Upper lobe of left lung (tissue), 6 donors: ENCODE data around the gene SMIM43. TPM values are rescaled to one million over a fixed set of nuclear protein-coding genes. Genes with fewer than 3 reads are reported as not detected.

ENCODE experiments used
- ATAC-seq, 2 donors: fragments of 200-7000 bp; cut with Tn5 transposase; one replicate each; pipeline ENCODE4 v1.9.1; 2022; ENCODE audit warnings: mild to moderate bottlenecking in 2 of 2, moderate library complexity in 2 of 2; ENCODE audit not compliant: low FRiP score in 2 of 2
- DNase-seq, 2 donors: peaks; one replicate each; pipeline ENCODE4 v3.0.0-alpha.2; 2019 to 2020
- H3K27ac ChIP-seq, 4 donors: fragments of 200-600 bp; sonication (generic); one replicate each; pipeline ENCODE4 v1.5.1; 2016 to 2019
- H3K27me3 ChIP-seq, 4 donors: fragments of 200-600 bp; sonication (generic); one replicate each; pipeline ENCODE4 v1.5.1; 2017 to 2019
- H3K36me3 ChIP-seq, 4 donors: fragments of 200-600 bp; sonication (generic); one replicate each; pipeline ENCODE4 v1.5.1; 2016 to 2019
- H3K4me1 ChIP-seq, 4 donors: fragments of 200-600 bp; sonication (generic); one replicate each; pipeline ENCODE4 v1.5.1; 2018 to 2019
- H3K4me3 ChIP-seq, 4 donors: fragments of 200-600 bp; sonication (generic); one replicate each; pipeline ENCODE4 v1.5.1; 2017 to 2019; ENCODE audit warnings: mild to moderate bottlenecking in 2 of 4, moderate library complexity in 1 of 4
- H3K9me3 ChIP-seq, 4 donors: fragments of 200-600 bp; sonication (generic); one replicate each; pipeline ENCODE4 v1.5.1; 2018 to 2019
- CTCF ChIP-seq, 6 experiments: fragments of 450-650 bp in 4 of 6; fragments of 200-600 bp in 2 of 6; sonication (generic) in 2 of 6; IDR thresholded peaks; one replicate each; pipeline ENCODE4 v1.5.1; 2016 to 2019; ENCODE audit warnings: antibody characterized with exemption in 6 of 6
- EP300 ChIP-seq, 4 donors: sonication (generic); formaldehyde crosslinking; IDR thresholded peaks; one replicate each; pipeline ENCODE4 v1.5.1; 2017; ENCODE audit warnings: antibody characterized with exemption in 4 of 4, control low read depth in 2 of 4
- POLR2A ChIP-seq, 4 donors: fragments of 450-650 bp; IDR thresholded peaks; one replicate each; pipeline ENCODE4 v1.5.1; 2016 to 2017; ENCODE audit warnings: antibody characterized with exemption in 4 of 4, mild to moderate bottlenecking in 2 of 4
- POLR2AphosphoS5 ChIP-seq, 2 donors: sonication (generic); formaldehyde crosslinking; IDR thresholded peaks; one replicate each; pipeline ENCODE4 v1.5.1; 2017; ENCODE audit warnings: antibody characterized with exemption in 2 of 2
- WGBS, 2 donors: methylation state at CpG; one replicate each; pipeline ENCODE4 v1.1.5; 2017 to 2018; 5-methylcytosine and 5-hydroxymethylcytosine counted together
- total RNA-seq, 6 donors: library from RNA; depleted of rRNA in 4 of 6; stranded (reverse); fragments of >200 nt in 4 of 6; gene quantifications; one replicate each; pipeline versions ENCODE4 v1.1.0 to v1.2.1, GENCODE V29; 2016 to 2021
- donor health status: DM: no; HTN: no; CAD: no; lungs with moderate emphysema.
- donor health status: DM: no; HTN: yes; CAD: no; lungs with severe emphysema.

Gene SMIM43
- total RNA-seq, 6 donors from 2014 or later = not detected

DNA sequence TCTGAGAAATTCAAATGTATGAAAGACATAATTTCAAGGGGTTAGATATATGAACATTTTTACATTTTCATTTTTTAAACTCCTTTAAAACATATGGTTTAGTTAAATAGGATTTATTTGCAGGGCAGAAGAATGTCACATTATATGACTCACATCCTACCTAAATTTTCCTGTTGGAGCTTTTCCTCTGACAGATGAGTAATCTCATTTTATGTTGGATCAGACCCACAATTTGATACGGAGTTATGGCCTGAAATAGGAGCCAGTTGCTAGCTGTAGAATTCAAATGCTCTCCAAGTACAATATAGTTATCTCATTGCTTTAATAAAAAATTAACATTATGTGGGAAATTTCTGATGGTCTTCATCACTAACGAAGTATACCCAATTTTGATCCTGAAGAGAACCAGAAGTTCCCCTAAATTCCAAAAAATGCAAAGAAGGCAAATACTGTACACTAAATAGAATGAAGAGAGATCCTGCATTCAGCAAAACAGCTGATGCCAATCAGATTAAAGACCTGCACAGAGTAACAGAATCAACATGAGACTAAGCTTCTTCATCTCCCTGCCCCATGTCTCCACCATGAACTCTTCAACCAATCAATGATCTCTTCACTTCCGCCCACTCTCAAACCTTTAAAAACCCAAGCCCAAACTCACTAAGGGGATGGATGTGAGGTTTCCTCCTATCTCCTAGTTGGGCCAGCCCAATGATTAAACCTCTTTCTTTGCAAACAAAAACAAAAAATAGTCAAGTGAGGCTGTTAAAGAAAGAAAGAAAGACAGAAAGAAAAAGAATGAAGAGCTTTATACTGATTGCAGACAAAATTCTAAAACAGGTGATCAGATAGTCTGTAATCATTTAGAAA, 25.2 kb upstream of the SMIM43 start:
- Histone ChIP-seq H3K27me3 (no peaks in the 10 kb centered on the region), H3K36me3 (no peaks in the 10 kb centered on the region), H3K27ac (no peak overlapping the region), H3K4me1 (peaks cover 0 to 8% (median 2%) of the 10 kb centered on the region in 4 donors), H3K4me3 (no peak overlapping the region), H3K9me3 (no peaks in the 10 kb centered on the region)
- DNase-seq = no peak
- 83 to 87% methylated on average over 3 of the region's 3 CpGs for WGBS, 2 donors
- ATAC-seq = no peak
- TF ChIP-seq POLR2A (IDR thresholded peaks at IDR 0.05) (no peak), CTCF (IDR thresholded peaks at IDR 0.05) (no peak), EP300 (IDR thresholded peaks at IDR 0.05) (no peak), POLR2AphosphoS5 (IDR thresholded peaks at IDR 0.05) (no peak)

DNA sequence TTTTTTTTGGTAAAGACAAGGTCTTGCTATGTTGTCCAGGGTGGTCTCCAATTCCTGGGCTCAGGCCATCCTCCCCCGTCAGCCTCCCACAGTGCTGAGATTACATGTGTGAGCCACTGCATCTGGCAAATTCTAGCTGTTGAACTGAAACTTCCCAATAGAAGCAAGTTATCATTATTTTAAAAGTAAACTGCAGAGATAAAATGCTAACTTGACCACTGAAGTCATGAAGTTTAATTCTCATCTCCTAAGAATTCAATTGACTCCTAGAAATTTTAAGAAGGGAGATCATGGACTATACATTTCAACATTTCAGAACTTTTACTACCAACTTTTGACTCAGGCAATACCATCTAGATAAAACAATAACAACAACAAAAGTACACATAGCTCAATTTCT, 24.5 kb upstream of the SMIM43 start:
- WGBS, 2 donors = 79 to 87% methylated on average over 1 of the region's 1 CpG
- peaks cover 0 to 2% (median under 1%) of the 10 kb centered on the region in 4 donors for H3K4me1 ChIP-seq
- no peak overlapping the region for H3K4me3 ChIP-seq
- H3K9me3 ChIP-seq = peaks cover 0 to under 1% (median 0%) of the 10 kb centered on the region in 4 donors
- ATAC-seq (no peak), DNase-seq (no peak)
- no peak overlapping the region for H3K27ac ChIP-seq
- H3K27me3 ChIP-seq = no peaks in the 10 kb centered on the region
- H3K36me3 ChIP-seq = no peaks in the 10 kb centered on the region
- TF ChIP-seq POLR2AphosphoS5 (IDR thresholded peaks at IDR 0.05) (no peak), EP300 (IDR thresholded peaks at IDR 0.05) (no peak)

GRCh38 chr4:121788896-121789295, 23.9 kb upstream of the SMIM43 start:
- no peaks in the 10 kb centered on the region for H3K27me3 ChIP-seq
- TF ChIP-seq POLR2AphosphoS5 (IDR thresholded peaks at IDR 0.05) = no peak
- TF ChIP-seq CTCF (IDR thresholded peaks at IDR 0.05) = no peak
- no peak for TF ChIP-seq POLR2A (IDR thresholded peaks at IDR 0.05)
- TF ChIP-seq EP300 (IDR thresholded peaks at IDR 0.05) = no peak
- ATAC-seq = no peak
- peaks cover 0 to 4% (median 0%) of the 10 kb centered on the region in 4 donors for H3K9me3 ChIP-seq
- no peaks in the 10 kb centered on the region for H3K36me3 ChIP-seq
- WGBS, 2 donors = 74 to 82% methylated on average over 2 of the region's 2 CpGs
- no peak overlapping the region for H3K4me3 ChIP-seq
- no peaks in the 10 kb centered on the region for H3K4me1 ChIP-seq
- no peak overlapping the region for H3K27ac ChIP-seq
- DNase-seq = no peak

GRCh38 chr4:121786221-121786620, 21.3 kb upstream of the SMIM43 start:
- TF ChIP-seq EP300 (IDR thresholded peaks at IDR 0.05) = no peak
- TF ChIP-seq POLR2A (IDR thresholded peaks at IDR 0.05) = no peak
- TF ChIP-seq CTCF (IDR thresholded peaks at IDR 0.05) = no peak
- TF ChIP-seq POLR2AphosphoS5 (IDR thresholded peaks at IDR 0.05) = no peak
- no peak overlapping the region for H3K4me3 ChIP-seq
- H3K36me3 ChIP-seq = no peaks in the 10 kb centered on the region
- no peaks in the 10 kb centered on the region for H3K4me1 ChIP-seq
- peaks cover 0 to 4% (median 0%) of the 10 kb centered on the region in 4 donors for H3K9me3 ChIP-seq
- WGBS, 2 donors = 79% methylated on average over 2 of the region's 2 CpGs
- no peaks in the 10 kb centered on the region for H3K27me3 ChIP-seq
- no peak for DNase-seq
- no peak for ATAC-seq
- H3K27ac ChIP-seq = no peak overlapping the region

GRCh38 chr4:121785479-121785878, 20.5 kb upstream of the SMIM43 start:
- ATAC-seq (peak in 1 of 2 donors; percentile 34), DNase-seq (no peak)
- H3K27me3 ChIP-seq = no peaks in the 10 kb centered on the region
- H3K9me3 ChIP-seq = peaks cover 0 to 4% (median 0%) of the 10 kb centered on the region in 4 donors
- 83 to 85% methylated on average over 4 of the region's 4 CpGs for WGBS, 2 donors
- H3K4me3 ChIP-seq = no peak overlapping the region
- H3K36me3 ChIP-seq = no peaks in the 10 kb centered on the region
- H3K27ac ChIP-seq = no peak overlapping the region
- TF ChIP-seq EP300 (IDR thresholded peaks at IDR 0.05) (no peak), CTCF (IDR thresholded peaks at IDR 0.05) (no peak), POLR2A (IDR thresholded peaks at IDR 0.05) (no peak), POLR2AphosphoS5 (IDR thresholded peaks at IDR 0.05) (no peak)
- H3K4me1 ChIP-seq = no peaks in the 10 kb centered on the region
